Measurements from ENCODE around the gene ZNF160. TPM values are rescaled to one million over a fixed set of nuclear protein-coding genes. Genes with fewer than 3 reads are reported as not detected.

ZNF160 gene
- polyA plus RNA-seq, 4 donors, result 29.5 to 90.9 (median 48.3) TPM

- DNase-seq (ENCODE audit: low read depth in 4 of 4, low spot score in 2 of 4), result no peak
Measured at GRCh38 chr19:53094754-53095575, 8.3 kb downstream of the ZNF160 start.

- DNase-seq (ENCODE audit: low read depth in 4 of 4, low spot score in 2 of 4), result no peak
Measured at GRCh38 chr19:53092723-53093122, 10.5 kb downstream of the ZNF160 start.

- DNase-seq (ENCODE audit: low read depth in 4 of 4, low spot score in 2 of 4), result no peak
Measured at GRCh38 chr19:53091413-53092254, 11.6 kb downstream of the ZNF160 start.

- no peak for DNase-seq (ENCODE audit: low read depth in 4 of 4, low spot score in 2 of 4)
Measured at GRCh38 chr19:53088091-53088490, 15.1 kb downstream of the ZNF160 start.

GRCh38 chr19:53086949-53087348, 16.3 kb downstream of the ZNF160 start:
- DNase-seq (ENCODE audit: low read depth in 4 of 4, low spot score in 2 of 4), result no peak

GRCh38 chr19:53085496-53085895, 17.7 kb downstream of the ZNF160 start:
- DNase-seq (ENCODE audit: low read depth in 4 of 4, low spot score in 2 of 4), result no peak

- no peak for DNase-seq (ENCODE audit: low read depth in 4 of 4, low spot score in 2 of 4)
Measured at GRCh38 chr19:53082929-53083328, 20.3 kb downstream of the ZNF160 start.

- DNase-seq (ENCODE audit: low read depth in 4 of 4, low spot score in 2 of 4), result no peak
Measured at GRCh38 chr19:53079313-53079924, 23.8 kb downstream of the ZNF160 start.

GRCh38 chr19:53078668-53079067, 24.6 kb downstream of the ZNF160 start:
- DNase-seq (ENCODE audit: low read depth in 4 of 4, low spot score in 2 of 4), result no peak

GRCh38 chr19:53076984-53077383, 26.2 kb downstream of the ZNF160 start:
- DNase-seq (ENCODE audit: low read depth in 4 of 4, low spot score in 2 of 4), result peak in 3 of 4 donors; percentile 32 to 64 (median 37)

GRCh38 chr19:53068834-53069233, 34.4 kb downstream of the ZNF160 start:
- no peak for DNase-seq (ENCODE audit: low read depth in 4 of 4, low spot score in 2 of 4)

GRCh38 chr19:53068199-53068598, 35.0 kb downstream of the ZNF160 start:
- DNase-seq (ENCODE audit: low read depth in 4 of 4, low spot score in 2 of 4), result no peak

GRCh38 chr19:53057904-53058580, 45.2 kb downstream of the ZNF160 start:
- DNase-seq (ENCODE audit: low read depth in 4 of 4, low spot score in 2 of 4), result peak in 2 of 4 donors; percentile 31 to 45

- DNase-seq (ENCODE audit: low read depth in 4 of 4, low spot score in 2 of 4), result no peak
Measured at GRCh38 chr19:53055117-53055516, 48.1 kb downstream of the ZNF160 start.

- DNase-seq (ENCODE audit: low read depth in 4 of 4, low spot score in 2 of 4), result no peak
Measured at GRCh38 chr19:53047379-53047778, 55.8 kb downstream of the ZNF160 start.

- DNase-seq (ENCODE audit: low read depth in 4 of 4, low spot score in 2 of 4), result no peak
Measured at GRCh38 chr19:53045536-53045935, 57.7 kb downstream of the ZNF160 start.

- DNase-seq (ENCODE audit: low read depth in 4 of 4, low spot score in 2 of 4), result no peak
Measured at GRCh38 chr19:53041366-53041765, 61.9 kb downstream of the ZNF160 start.

- DNase-seq (ENCODE audit: low read depth in 4 of 4, low spot score in 2 of 4), result peak in 2 of 4 donors; percentile 21 to 63
Measured at GRCh38 chr19:53037101-53038097, 65.8 kb downstream of the ZNF160 start.

- DNase-seq (ENCODE audit: low read depth in 4 of 4, low spot score in 2 of 4), result no peak
Measured at GRCh38 chr19:53034948-53035675, 68.1 kb downstream of the ZNF160 start.
